Measurements from ENCODE around the gene CLIP2.
A peak's percentile ranks its signal among the peaks of the same experiment; 100 is the strongest.

DNA sequence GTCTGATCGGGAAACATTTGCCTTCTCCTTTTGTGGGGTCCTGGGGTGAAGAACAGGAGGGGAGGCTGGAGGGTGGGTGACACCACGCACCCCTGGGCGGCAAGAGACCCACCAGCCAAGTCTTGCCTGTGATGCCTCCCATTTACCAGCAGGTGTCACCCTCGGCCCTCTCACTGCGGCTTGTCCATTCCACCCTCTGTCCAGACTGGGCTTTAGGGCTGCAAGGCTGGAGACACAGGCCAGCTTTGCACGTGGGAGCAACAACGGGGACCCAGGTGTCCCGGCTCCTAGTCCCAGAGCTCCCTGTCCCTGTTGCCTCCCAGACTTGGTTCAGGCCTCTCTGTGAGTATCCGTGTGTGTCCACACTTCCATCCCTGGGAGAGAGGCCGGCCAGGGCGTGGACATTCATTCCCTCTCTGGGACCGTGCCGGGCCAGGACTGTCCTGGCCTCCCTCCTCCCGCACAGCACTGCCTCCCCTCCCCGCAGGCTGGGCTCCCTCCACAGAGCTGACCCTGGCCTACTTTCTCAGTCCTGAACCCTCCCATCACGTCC, 128.3 kb downstream of the CLIP2 start:
- TF ChIP-seq, protein P1, sequence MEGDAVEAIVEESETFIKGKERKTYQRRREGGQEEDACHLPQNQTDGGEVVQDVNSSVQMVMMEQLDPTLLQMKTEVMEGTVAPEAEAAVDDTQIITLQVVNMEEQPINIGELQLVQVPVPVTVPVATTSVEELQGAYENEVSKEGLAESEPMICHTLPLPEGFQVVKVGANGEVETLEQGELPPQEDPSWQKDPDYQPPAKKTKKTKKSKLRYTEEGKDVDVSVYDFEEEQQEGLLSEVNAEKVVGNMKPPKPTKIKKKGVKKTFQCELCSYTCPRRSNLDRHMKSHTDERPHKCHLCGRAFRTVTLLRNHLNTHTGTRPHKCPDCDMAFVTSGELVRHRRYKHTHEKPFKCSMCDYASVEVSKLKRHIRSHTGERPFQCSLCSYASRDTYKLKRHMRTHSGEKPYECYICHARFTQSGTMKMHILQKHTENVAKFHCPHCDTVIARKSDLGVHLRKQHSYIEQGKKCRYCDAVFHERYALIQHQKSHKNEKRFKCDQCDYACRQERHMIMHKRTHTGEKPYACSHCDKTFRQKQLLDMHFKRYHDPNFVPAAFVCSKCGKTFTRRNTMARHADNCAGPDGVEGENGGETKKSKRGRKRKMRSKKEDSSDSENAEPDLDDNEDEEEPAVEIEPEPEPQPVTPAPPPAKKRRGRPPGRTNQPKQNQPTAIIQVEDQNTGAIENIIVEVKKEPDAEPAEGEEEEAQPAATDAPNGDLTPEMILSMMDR (IDR thresholded peaks at IDR 0.05) = peak; percentile 80 to 95 (median 94)
- no peak for TF ChIP-seq POLR2A (IDR thresholded peaks at IDR 0.05)

Data from esophagus squamous epithelium (tissue), 4 donors.